Breast epithelium (tissue), 3 donors: ENCODE results near the gene NLK.

ENCODE experiments used
- CTCF ChIP-seq, 3 donors: fragments of 450-650 bp; IDR thresholded peaks; one replicate each; pipeline ENCODE4 v1.5.1; 2016 to 2017; ENCODE audit warnings: antibody characterized with exemption in 3 of 3, mild to moderate bottlenecking in 3 of 3, moderate library complexity in 3 of 3
- POLR2A ChIP-seq: fragments of 450-650 bp; IDR thresholded peaks from one replicate; pipeline ENCODE4 v1.6.1; 2016; ENCODE audit warnings: antibody characterized with exemption, mild to moderate bottlenecking, moderate library complexity
- POLR2AphosphoS5 ChIP-seq, 3 donors: sonication (generic); formaldehyde crosslinking; IDR thresholded peaks; one replicate each; pipeline ENCODE4 v1.6.1; 2017; ENCODE audit warnings: antibody characterized with exemption in 3 of 3

GRCh38 chr17:28142305-28142704, 99.8 kb downstream of the NLK start:
- TF ChIP-seq CTCF (IDR thresholded peaks at IDR 0.05) (no peak), POLR2A (no peak), POLR2AphosphoS5 (IDR thresholded peaks at IDR 0.05) (no peak)
